Calu3 (cell line): Measurements from ENCODE around the gene TECRL. TPM values are rescaled to one million over a fixed set of nuclear protein-coding genes. Genes with fewer than 3 reads are reported as not detected.

Experiments
- BruUV-seq: library from RNA; stranded (reverse); fragments of 400-500 nt; replicated peaks from 2 replicates; lab custom pipeline; 2021; lab: Mats Ljungman, UMichigan
- CTCF ChIA-PET: fragments of 300-600 bp; sonication (Branson Sonifier 250); formaldehyde crosslinking; loops from one replicate; lab custom pipeline; 2022; ENCODE audit warnings: antibody characterized with exemption; lab: Charles Lee
- DNase-seq: peaks from one replicate; pipeline ENCODE4 v3.0.0; 2022
- H3K27ac Mint-ChIP-seq: one replicate; pipeline ENCODE4 v1.8.0; 2022; ENCODE audit warnings: mixed read lengths; ENCODE audit not compliant: unreplicated experiment
- H3K27me3 Mint-ChIP-seq: one replicate; pipeline ENCODE4 v1.8.0; 2022; ENCODE audit warnings: mixed read lengths; ENCODE audit not compliant: unreplicated experiment
- H3K36me3 Mint-ChIP-seq: one replicate; pipeline ENCODE4 v1.8.0; 2022; ENCODE audit warnings: mild to moderate bottlenecking, moderate library complexity, mixed read lengths; ENCODE audit not compliant: insufficient read depth, unreplicated experiment
- H3K4me1 Mint-ChIP-seq: one replicate; pipeline ENCODE4 v1.8.0; 2022; ENCODE audit warnings: mild to moderate bottlenecking, low read depth, mixed read lengths; ENCODE audit not compliant: unreplicated experiment
- H3K4me3 Mint-ChIP-seq: one replicate; pipeline ENCODE4 v1.8.0; 2022; ENCODE audit warnings: mild to moderate bottlenecking, low read depth, moderate library complexity, mixed read lengths; ENCODE audit not compliant: unreplicated experiment
- H3K9me3 Mint-ChIP-seq: one replicate; pipeline ENCODE4 v1.8.0; 2022; ENCODE audit warnings: low read depth, mixed read lengths; ENCODE audit not compliant: unreplicated experiment
- CTCF ChIP-seq: fragments of 200-600 bp; IDR thresholded peaks from one replicate; pipeline ENCODE4 v1.8.0; 2022; ENCODE audit warnings: antibody characterized with exemption; ENCODE audit not compliant: unreplicated experiment
- intact Hi-C: fragments of 100-400 bp; cut with micrococcal nuclease; formaldehyde crosslinking; loops from one replicate; pipeline ENCODE4 v1.10.0; 2022; ENCODE audit not compliant: unreplicated experiment
- total RNA-seq: library from RNA; stranded (reverse); gene quantifications from 2 replicates; pipeline ENCODE4 v1.2.3, GENCODE V29; 2022

The TECRL gene
- total RNA-seq, 1 experiment from 2014 or later: not detected

- intact Hi-C loops: no loop called here
- no TSS peak for BruUV-seq
Observed at GRCh38 chr4:64248186-64248585, 161.1 kb downstream of the TECRL start.

GRCh38 chr4:64230709-64231310 lies 178.4 kb downstream of the TECRL start:
- no peak overlapping the region for H3K27ac Mint-ChIP-seq
- no peaks in the 10 kb centered on the region for H3K27me3 Mint-ChIP-seq
- H3K4me3 Mint-ChIP-seq: no peak overlapping the region
- no peaks in the 10 kb centered on the region for H3K36me3 Mint-ChIP-seq
- no peak for TF ChIP-seq CTCF
- H3K4me1 Mint-ChIP-seq: no peaks in the 10 kb centered on the region
- no TSS peak for BruUV-seq
- CTCF ChIA-PET: no interaction called here
- H3K9me3 Mint-ChIP-seq: peaks cover 6% of the 10 kb centered on the region
- DNase-seq: no peak
- intact Hi-C loops: no loop called here

More at GRCh38 chr4:64248186-64248585, 161.1 kb downstream of the TECRL start:
- Mint-ChIP-seq H3K4me1 (no peaks in the 10 kb centered on the region), H3K27me3 (no peaks in the 10 kb centered on the region), H3K9me3 (peaks cover 4% of the 10 kb centered on the region), H3K36me3 (no peaks in the 10 kb centered on the region), H3K27ac (no peak overlapping the region), H3K4me3 (no peak overlapping the region)
- CTCF ChIA-PET: no interaction called here
- TF ChIP-seq CTCF: no peak
- DNase-seq: no peak
